Lower leg skin (tissue), 4 donors: ENCODE measurements around the gene OR2T5. TPM values are rescaled to one million over a fixed set of nuclear protein-coding genes. Genes with fewer than 3 reads are reported as not detected.
"Not testable (repeated sequence)": the region's sequence is repeated elsewhere in the genome, so short reads cannot be mapped to it uniquely, and the experiment has no call there.

Source experiments
- DNase-seq, 2 donors: peaks; one replicate each; pipeline ENCODE4 v3.0.0-alpha.2; 2019; ENCODE audit warnings: low spot score in 2 of 2
- H3K4me3 ChIP-seq: fragments of 200-600 bp; sonication (generic); 2 replicates; pipeline ENCODE4 v1.5.1; 2017; ENCODE audit warnings: mild to moderate bottlenecking, low read depth; ENCODE audit not compliant: poor library complexity, severe bottlenecking
- WGBS, 2 donors: methylation state at CpG; one replicate each; pipeline ENCODE4 v1.1.5; 2018; 5-methylcytosine and 5-hydroxymethylcytosine counted together
- intact Hi-C: fragments of 100-400 bp; cut with DNase I; formaldehyde crosslinking; loops from one replicate; pipeline ENCODE4 v1.15.0; 2023; ENCODE audit warnings: low total_unique reads
- total RNA-seq, 4 donors: library from RNA; depleted of rRNA; stranded (reverse); fragments of >200 nt; gene quantifications; one replicate each; pipeline ENCODE4 v1.1.0, GENCODE V29; 2016

OR2T5 gene, protein sequence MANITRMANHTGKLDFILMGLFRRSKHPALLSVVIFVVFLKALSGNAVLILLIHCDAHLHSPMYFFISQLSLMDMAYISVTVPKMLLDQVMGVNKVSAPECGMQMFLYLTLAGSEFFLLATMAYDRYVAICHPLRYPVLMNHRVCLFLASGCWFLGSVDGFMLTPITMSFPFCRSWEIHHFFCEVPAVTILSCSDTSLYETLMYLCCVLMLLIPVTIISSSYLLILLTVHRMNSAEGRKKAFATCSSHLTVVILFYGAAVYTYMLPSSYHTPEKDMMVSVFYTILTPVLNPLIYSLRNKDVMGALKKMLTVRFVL
- total RNA-seq: not detected

DNA sequence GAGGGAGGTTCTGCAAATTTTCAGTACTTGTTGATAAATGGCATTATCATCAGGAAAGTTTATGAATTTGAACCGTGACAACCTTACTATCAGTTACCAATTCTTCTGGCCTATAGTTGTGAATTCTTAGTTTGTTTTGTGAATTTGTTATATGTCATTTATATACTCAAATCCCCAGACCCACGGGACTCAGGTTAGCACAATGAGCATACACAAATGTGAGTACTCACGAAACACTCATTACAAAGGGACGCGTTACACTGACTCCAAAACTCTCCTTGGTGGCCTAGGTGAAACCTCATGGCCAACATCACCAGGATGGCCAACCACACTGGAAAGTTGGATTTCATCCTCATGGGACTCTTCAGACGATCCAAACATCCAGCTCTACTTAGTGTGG, at the start of gene OR2T5:
Gene OR2T5 (plus strand): TSS at position 301 of the 400 bp plus-strand sequence. CDS start 0 bp downstream, at position 301.
- intact Hi-C loops, H3K4me3 ChIP-seq, DNase-seq: not testable (repeated sequence)
- 89% methylated on average over 4 of the region's 6 CpGs; no CpG with 5 or more reads in 1 of the 2 donors for WGBS, 2 donors

DNA sequence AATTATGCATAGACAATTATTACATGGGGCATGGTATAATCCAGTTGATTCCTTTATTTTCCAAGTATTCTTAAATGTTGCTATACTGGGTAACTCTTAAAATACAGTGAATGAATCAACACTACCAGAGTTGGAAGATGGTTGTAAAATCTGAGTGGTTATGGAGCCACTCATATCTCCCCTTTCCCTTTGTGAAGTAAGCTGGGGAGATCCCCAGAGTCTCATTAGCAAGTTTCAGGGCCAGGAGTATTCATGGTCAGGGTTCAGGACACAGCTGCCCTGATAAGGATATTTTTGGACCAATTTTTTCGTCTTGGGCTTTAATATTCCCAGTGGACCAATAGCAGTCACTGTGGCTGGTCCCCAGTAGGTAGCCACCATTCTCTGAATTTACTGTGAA, 49.7 kb upstream of the OR2T5 start:
- intact Hi-C loops: loop anchor here (10.0 kb wide), 1 partner anchor 216 kb away; the partner anchor contains the start of gene OR2T27
- H3K4me3 ChIP-seq, DNase-seq: not testable (repeated sequence)
- WGBS, 2 donors: 50 to 64% methylated on average over 1 of the region's 1 CpG

DNA sequence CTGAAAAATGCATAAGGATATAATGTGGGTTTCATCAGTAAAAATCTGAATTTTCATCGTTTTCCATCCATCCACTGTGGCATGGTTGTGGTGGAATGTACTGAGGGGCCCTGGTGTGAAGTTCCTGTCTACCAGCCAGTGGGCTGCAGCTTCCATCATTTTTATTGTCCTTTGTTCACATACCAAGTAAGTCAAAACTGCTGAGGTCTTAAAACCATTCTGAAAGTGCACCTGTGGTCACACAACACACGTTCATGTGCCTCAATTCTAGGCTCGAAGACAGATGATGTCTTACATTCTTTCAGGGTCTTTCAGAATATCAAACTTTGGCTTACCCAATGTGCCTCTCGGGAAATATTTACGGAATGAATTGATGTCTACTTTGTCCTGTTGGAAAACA, 49.1 kb upstream of the OR2T5 start:
- intact Hi-C loops: loop anchor here (10.0 kb wide), 1 partner anchor 216 kb away; the partner anchor contains the start of gene OR2T27
- H3K4me3 ChIP-seq, DNase-seq: not testable (repeated sequence)
- WGBS, 2 donors: 59 to 72% methylated on average over 5 of the region's 5 CpGs

DNA sequence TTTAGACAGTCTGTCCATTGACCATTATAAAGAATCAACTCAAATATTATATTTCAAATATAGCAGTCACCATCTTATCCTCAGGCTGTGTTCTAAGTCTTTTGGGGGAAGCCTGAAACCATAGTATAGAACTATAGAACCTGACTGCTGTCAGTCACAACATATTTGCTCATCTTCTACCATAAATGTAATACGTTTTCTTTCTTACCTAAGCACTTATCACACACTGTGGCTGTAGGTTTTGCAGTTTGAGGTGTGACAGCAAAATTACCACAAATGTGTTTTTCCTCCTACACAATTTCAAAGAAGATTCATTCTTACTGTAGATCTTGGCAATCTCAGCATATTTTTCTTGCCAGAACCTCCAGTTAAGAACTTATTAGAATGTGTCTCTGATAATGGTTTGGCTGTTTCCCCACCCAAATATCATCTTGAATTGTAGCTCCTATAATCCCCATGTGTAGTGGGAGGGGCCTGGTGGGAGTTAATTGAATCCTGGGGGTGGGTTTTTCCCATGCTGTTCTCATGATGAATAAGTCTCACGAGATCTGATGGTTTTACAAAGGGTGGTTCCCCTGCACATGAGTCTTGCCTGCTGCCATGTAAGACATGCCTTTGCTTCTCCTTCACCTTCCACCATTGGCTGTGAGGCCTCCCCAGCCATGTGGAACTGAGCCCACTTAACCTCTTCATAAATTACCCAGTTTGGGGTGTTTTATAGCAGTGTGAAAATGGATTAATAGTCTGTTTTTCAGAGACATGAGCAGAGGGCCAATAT, 45.7 kb upstream of the OR2T5 start:
- intact Hi-C loops: not testable (repeated sequence)

DNA sequence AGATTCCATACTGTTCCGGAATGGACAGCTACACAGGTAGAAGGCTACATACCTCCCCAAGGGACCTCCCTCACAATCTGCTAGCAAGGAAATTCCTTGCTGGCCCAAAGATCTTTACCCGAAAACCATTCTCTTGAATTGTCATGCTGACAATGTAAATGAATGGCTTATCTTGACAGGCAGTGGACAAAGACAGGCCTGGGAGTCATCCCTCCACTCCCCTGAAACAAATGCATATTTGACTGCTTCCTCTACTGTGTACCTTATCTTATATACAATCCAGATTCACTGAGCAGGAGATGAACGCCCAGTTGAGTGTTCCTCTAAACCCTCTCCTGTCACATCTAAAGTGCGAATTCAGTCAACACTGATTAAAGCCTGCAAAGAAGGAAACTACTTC, 43.8 kb upstream of the OR2T5 start:
- DNase-seq, H3K4me3 ChIP-seq, intact Hi-C loops: not testable (repeated sequence)
- 75 to 84% methylated on average over 4 of the region's 4 CpGs for WGBS, 2 donors

More for the DNA sequence above, 45.7 kb upstream of the OR2T5 start:
- 47 to 50% methylated on average over 1 of the region's 2 CpGs for WGBS, 2 donors
- not testable (repeated sequence) for DNase-seq, H3K4me3 ChIP-seq

DNA sequence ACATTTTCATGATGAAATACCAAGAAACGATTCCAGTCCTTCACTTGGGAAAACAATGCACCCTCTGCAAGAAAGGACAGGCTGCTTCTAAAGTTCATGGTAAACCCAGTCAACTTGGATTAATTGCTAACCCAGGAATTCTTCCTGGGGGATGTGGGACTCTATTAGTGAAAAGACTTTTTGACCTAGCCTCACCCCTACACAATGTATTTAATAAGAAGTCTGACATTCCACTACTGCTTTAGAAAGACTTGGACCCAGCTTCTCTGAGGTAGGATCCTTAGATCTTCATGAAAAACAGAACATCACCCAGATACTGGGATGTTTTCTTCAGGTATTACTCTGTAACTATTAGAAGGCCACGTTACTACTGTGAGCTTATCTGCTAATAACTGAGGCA, 43.0 kb upstream of the OR2T5 start, which contains the start of gene OR2T2:
Gene OR2T2 (plus strand): TSS at position 239 of the 400 bp plus-strand sequence. CDS start 7,161 bp downstream, outside the sequence.
- intact Hi-C loops, DNase-seq, H3K4me3 ChIP-seq: not testable (repeated sequence)
- 56 to 63% methylated on average over 2 of the region's 2 CpGs for WGBS, 2 donors

DNA sequence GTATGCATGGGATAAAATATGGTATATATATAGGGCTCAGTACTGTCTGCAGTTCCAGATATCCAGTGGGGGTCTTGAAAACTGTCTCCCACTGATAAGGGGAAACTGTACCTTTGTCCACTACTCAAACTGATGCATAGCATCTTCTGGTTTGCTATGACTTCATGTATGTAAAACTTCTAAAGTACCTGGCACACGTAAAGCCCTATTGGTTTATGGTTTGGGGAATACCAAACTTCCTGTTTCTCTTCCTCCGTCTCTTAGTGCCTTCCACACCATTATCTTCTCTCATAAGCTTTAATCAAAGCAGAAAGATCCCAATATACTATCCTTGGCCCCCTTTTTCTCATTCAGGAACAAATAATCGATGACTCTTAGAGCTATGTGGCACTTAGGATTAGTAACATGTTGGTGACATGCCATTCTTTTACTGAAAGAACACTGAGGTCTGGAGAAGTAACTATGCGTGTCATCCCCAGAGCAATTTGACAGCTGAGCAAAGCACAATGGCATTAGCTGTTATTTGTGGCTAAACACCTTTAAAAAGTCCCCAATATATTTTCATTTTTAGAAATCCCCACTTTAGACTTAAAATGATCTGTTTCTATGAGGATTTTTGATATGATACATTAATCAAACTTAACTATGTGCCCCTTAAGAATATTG, 39.8 kb upstream of the OR2T5 start:
- intact Hi-C loops: not testable (repeated sequence)
- no CpG with 5 or more reads among the region's 4 CpGs for WGBS, 2 donors

DNA sequence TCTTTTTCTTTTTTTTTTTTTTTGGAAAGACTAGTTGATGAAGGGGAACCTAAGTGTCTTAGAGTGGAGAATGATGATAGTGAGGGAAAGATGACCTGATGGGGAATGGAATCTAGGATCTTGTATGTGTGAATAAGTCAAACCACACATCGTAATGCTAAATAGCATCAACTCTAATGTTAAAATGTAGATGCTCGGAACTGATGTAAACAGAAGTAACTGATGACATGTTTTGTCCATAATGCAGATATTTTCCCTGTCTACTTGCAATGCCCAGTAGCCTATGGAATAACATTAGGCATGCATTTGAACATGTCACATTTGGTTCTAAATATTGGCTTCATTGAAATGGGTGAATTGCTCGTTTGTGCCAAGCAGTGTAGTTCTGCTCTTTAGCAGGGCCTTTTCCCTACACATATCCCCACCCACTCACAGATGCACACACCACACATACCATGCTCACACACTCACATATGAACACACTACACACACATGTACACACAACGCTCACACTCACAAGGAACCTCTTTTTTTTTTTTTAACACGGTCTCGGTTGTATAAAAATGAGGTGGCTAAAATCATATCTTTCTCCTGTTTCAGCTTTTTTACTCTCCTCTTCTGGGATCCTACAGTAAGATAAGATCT, 38.4 kb upstream of the OR2T5 start:
- intact Hi-C loops, H3K4me3 ChIP-seq, DNase-seq: not testable (repeated sequence)
- 72 to 84% methylated on average over 5 of the region's 6 CpGs for WGBS, 2 donors

More for the DNA sequence above, 39.8 kb upstream of the OR2T5 start:
- DNase-seq, H3K4me3 ChIP-seq: not testable (repeated sequence)

DNA sequence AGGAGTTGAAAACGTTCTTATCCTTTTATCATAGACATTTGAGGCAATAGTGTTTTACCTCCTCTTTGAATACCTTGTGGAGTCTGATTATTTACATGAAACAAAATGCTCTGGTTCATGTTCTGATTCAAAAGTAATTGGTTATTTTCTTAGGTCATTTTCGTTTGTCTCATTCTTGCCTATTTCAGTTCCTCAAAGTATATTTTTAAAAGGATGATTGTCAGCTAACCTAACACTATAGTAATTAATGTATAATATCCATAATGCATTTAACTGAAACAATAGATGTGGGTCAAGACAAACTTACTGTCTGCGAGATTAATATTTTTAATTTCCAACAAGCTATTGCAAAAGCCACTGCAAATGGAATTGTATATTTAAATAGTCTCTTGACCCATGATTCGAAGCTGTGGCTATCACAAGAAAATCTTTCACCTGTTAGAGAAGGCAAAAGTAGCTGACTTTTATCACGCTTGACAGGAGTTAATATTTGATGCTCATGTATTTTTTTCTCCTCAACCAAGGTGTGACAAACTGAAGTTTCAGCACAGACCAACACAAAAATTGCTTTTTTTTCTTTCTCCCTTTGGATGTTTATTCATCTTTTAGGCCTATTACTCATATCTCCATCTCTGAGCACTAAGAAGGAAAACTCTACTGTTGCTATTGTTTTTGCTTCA, 37.8 kb upstream of the OR2T5 start:
- DNase-seq, intact Hi-C loops, H3K4me3 ChIP-seq: not testable (repeated sequence)
- WGBS, 2 donors: 32 to 39% methylated on average over 2 of the region's 5 CpGs

DNA sequence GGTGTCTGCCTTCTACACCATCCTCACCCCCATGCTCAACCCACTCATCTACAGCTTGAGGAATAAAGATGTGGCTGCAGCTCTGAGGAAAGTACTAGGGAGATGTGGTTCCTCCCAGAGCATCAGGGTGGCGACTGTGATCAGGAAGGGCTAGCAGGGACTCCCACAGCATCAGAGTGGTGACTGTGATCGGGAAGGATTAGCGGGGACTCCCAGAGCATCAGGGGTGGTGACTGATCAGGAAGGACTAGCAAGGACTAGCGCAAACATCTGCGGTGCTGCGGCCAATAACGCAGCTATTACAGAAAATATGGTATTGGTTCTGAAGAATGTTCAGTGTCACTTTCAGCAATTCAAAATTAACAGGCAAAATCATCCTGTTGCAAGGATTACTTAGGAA, 34.8 kb upstream of the OR2T5 start:
- intact Hi-C loops, DNase-seq, H3K4me3 ChIP-seq: not testable (repeated sequence)
- WGBS, 2 donors: 95% methylated on average over 7 of the region's 7 CpGs; no CpG with 5 or more reads in 1 of the 2 donors

DNA sequence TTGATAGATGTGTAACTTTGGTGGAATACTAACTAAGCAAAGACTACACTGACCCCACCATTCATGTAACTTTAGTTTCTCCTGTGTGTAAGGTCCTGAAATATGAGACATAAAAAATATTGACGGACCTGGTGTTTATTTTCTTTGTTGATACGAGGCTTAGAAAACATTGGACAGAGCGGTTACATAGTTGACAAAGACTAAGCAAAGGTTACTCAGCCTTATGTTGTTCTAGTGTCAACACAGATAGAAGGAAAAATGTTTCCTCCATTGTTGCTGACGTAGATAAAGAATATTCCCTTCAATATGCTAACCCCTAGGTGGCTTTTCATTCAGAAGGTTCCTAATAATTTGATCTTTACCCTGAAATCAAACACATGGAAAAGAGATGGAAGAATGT, 33.3 kb upstream of the OR2T5 start:
- 83 to 86% methylated on average over 3 of the region's 4 CpGs for WGBS, 2 donors
- H3K4me3 ChIP-seq, intact Hi-C loops, DNase-seq: not testable (repeated sequence)

DNA sequence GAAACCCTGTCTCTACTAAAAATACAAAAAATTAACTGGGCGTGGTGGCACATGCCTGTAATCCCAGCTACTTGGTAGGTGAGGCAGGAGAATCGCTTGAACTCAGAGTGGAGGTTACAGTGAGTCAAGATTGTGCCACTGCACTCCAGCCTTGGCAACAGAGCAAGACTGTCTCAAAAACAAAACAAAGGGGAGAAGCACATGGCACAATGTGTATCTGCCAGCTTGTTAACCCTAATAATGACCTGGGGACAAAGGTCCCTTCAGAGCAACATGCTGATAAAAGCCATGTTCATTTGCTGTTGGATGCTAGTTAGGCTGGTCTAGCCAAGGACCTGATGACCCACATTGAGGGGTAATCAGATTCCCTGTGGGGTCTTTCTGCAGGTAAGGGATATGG, 31.8 kb upstream of the OR2T5 start:
- DNase-seq, H3K4me3 ChIP-seq, intact Hi-C loops: not testable (repeated sequence)
- WGBS, 2 donors: no CpG with 5 or more reads among the region's 2 CpGs

DNA sequence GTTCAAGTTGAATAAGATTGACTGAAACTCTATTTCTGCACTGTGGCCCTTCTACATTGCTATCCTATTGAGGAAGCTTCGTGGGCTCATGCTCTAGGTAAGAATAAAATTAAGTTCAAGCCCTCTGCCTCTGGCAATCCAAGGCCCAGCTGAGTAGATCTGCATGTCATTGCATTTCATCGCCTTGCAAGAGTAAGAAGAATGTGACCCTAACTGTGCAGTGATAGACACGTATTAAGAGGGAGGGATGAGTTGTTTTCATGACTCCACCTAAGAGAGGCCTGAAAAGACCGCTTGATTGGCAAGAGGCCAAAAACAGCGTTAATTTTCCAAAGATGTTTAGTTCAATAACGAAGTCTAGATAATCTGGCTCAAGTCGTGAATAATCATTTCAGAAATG, 29.3 kb upstream of the OR2T5 start:
- H3K4me3 ChIP-seq, DNase-seq, intact Hi-C loops: not testable (repeated sequence)
- 59 to 65% methylated on average over 7 of the region's 7 CpGs for WGBS, 2 donors
